Ramos (cell line): ENCODE data around the gene MAN1C1.
"Not testable (repeated sequence)": the region's sequence is repeated elsewhere in the genome, so short reads cannot be mapped to it uniquely, and the experiment has no call there.

Experiments used
- in situ Hi-C: fragments of 300-500 bp; cut with MboI; formaldehyde crosslinking; loops from one replicate; pipeline ENCODE4 v1.14.3; 2022; ENCODE audit warnings: low sequenced_read_pairs; ENCODE audit not compliant: unreplicated experiment

MAN1C1 gene

GRCh38 chr1:25728301-25728935 is 111.8 kb downstream of the MAN1C1 start:
- in situ Hi-C loops, result no loop called here

DNA sequence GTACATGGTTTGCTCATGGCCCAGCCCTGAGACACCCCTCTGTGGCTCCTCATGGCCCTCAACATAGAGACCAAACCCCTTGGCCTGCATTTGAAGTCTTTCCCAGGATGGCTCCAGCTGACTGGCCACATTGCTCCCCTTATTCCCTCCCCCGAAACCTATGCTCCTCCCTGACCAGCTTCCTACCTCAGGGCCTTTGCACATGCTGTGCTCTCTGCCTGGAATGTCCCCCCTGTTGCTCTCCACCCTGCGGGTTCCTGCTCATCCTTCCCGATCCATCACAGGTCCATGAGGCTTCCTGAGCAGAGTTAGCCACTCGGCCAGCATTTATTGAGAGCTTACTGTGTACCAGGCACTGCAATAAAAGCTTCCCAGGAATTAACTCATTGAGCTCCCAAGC is 112.5 kb downstream of the MAN1C1 start:
- in situ Hi-C loops, result no loop called here

- in situ Hi-C loops, result no loop called here
Measured at GRCh38 chr1:25729790-25730644, 113.4 kb downstream of the MAN1C1 start.

DNA sequence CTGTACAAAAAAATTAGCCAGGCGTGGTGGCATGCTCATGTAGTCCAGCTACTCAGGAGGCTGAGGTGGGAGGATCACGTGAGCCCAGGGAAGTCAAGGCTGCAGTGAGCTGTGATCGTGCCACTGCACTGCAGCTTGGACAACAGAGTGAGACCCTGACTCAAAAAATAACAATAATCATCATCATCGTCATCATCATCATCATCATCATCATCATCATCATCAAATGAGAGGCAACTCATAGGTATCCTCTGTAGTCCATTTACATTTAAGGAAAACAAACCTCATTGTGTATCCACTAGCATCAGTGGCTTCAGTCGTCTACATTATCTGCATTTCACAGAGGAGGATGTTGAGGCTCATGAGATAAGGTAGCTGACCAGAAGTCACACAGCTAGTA is 114.6 kb downstream of the MAN1C1 start:
- in situ Hi-C loops, result no loop called here

- in situ Hi-C loops, result no loop called here
Measured at GRCh38 chr1:25731626-25732370, 115.2 kb downstream of the MAN1C1 start.

DNA sequence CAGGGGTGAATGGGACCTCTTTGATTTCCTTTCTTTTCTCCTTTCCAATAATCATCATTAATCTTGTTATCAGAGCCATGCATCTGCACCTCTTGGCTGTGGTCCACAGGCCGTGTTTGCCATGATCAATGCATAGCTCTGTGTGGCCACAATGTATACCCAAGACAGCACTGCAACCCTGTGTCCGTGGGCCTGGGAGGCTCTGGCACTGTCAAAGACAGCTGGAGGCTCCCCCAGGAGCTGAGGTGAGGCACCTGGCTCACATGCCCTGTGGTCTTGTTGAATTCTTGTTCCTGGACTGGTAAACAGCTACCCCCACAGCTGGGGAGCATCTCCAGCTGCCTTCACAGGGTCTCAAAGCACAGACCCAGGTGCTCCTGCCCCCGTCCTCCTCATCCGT is 116.2 kb downstream of the MAN1C1 start:
- in situ Hi-C loops, result no loop called here

DNA sequence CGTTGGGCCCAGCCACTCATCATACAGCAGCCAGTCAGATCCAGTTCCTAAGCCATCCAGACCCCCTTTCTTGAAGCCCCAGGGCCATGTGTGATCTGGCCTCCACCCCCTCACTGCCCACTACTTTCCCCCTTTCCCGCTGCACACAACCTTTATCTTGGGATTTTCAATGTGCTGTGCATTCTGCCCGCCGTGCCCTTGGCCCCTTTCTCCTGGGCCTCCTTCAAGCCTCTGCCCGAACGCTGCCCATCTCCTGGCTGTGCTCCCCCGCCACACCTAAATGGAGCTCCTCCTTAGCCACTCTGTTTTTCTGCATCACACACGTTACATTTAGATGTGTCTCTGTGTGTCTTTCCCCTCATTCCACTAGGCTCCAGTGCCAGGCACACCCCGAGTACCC is 116.7 kb downstream of the MAN1C1 start:
- in situ Hi-C loops, result no loop called here

- in situ Hi-C loops, result not testable (repeated sequence)
Measured at GRCh38 chr1:25734991-25735390, 118.4 kb downstream of the MAN1C1 start.

DNA sequence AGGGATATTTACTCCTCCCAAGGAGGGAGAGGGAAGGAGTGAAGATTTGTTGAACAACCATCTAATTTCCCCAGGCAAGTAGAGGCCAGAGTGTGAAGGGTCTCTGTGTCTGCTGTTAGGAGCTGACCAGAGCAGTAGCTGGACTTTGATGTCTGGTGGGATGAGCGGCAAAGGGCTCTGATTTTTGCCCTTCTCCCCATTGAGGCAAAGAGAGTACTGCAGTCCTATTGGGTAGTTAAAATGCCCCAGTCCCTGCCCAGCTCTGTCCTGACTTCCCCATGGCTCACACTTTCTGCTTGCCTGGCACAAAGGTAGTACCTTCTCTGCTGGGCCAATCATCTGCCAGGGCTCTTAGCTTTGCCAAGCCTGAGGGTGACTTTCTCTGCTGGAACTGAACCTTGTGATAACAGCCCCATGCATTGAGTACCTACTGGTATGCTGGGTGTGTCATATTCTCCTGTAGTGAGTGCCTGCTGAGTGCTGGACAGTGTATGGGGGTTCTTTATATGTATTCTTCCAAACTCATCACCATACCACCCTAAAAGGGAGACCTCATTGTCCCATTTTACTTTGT is 119.5 kb downstream of the MAN1C1 start:
- in situ Hi-C loops, result no loop called here

GRCh38 chr1:25737130-25737529 is 120.5 kb downstream of the MAN1C1 start:
- in situ Hi-C loops, result no loop called here

GRCh38 chr1:25738499-25738898 is 121.9 kb downstream of the MAN1C1 start:
- in situ Hi-C loops, result no loop called here

DNA sequence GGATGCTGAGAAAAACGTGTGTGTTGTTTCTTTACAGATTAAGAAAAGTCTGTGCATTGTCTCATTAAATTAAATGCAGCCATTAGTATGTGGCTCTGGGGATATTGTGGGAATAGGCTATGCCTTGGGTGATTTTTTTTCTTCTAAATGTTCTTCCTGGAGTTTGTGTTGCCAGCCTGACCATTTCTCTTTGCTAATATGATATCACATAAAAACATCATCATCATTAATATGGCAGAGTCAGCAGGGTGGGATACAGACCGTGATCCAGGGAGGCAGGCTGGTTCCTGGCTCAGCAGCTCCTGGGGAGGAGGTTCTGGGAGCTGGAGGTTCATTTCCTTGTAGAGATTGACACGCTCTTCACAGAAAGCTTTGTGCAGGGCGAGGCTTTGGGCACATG is 122.8 kb downstream of the MAN1C1 start:
- in situ Hi-C loops, result no loop called here

GRCh38 chr1:25740071-25740470 is 123.5 kb downstream of the MAN1C1 start:
- in situ Hi-C loops, result no loop called here

DNA sequence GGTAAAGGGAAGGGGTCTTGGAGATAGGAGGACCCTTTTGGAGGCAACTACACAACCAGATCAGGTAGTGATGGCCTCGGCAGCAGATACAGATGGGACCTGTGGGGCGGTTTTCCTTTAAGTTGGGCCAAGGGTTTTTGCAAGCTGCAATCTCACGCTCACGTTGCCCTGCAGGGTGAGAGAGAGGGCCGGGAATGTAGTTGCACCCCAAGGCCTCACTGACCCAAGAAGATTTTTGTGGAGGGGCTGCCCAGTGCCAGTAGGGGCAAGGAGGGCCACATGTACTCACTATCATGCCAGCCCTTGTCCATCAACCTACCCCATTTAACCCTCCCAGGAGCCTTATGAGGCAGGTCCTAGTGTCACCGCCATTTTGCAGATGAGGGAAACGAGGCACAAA is 125.7 kb downstream of the MAN1C1 start:
- in situ Hi-C loops, result no loop called here

GRCh38 chr1:25743164-25744139 is 126.9 kb downstream of the MAN1C1 start:
- in situ Hi-C loops, result no loop called here

DNA sequence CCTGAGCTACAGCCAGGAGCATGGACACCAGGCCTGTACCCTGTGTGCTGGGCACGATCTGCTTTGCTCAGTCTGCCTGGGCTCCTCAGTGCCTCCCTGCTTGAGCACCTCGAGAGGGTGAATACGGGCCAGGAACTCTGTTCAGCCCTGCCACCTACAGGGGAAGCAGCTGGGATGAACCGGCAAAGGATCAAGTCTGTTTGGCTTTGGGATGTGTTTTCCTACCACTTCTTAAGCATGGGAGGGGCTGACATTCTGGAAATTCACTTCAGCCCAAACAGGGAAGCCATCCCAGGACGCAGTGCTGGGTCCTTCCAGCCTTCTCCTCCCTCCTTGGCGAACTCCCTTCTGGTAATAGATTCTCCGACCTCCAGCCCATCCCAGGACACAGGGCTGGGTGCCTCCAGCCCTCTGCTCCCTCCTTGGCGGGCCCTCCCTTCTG is 127.6 kb downstream of the MAN1C1 start:
- in situ Hi-C loops, result no loop called here

- in situ Hi-C loops, result no loop called here
Measured at GRCh38 chr1:25744636-25745425, 128.2 kb downstream of the MAN1C1 start.

GRCh38 chr1:25746299-25747045 is 129.9 kb downstream of the MAN1C1 start:
- in situ Hi-C loops, result no loop called here
